ENCODE data around the gene RNU6-7. TPM values are rescaled to one million over a fixed set of nuclear protein-coding genes. Genes with fewer than 3 reads are reported as not detected.

RNU6-7 gene
- total and polyA plus RNA-seq, 2 donors (not counting 3 experiments of a cell fraction or from before 2014, with no cell fraction given): not detected

- Histone ChIP-seq H3K27ac (ENCODE audit: insufficient read depth, low read depth, low read length) (no peak overlapping the region), H3K9me1 (replicated peaks; ENCODE audit: control insufficient read depth, extremely low read depth, insufficient read depth, low read length) (no peaks in the 10 kb centered on the region), H3K9ac (replicated peaks; ENCODE audit: extremely low read depth, insufficient read depth, low read length) (no peak overlapping the region), H3K4me2 (ENCODE audit: insufficient read depth, low read length) (no peak overlapping the region), H3K4me3 (replicated peaks in 1 of 3; ENCODE audit: insufficient read depth in 1 of 3, low read depth in 1 of 3, low read length in 3 of 3) (no peak overlapping the region), H3K36me3 (ENCODE audit: control insufficient read depth in 2 of 2, extremely low read depth in 1 of 2, insufficient read depth in 2 of 2, low read length in 2 of 2) (no peaks in the 10 kb centered on the region), H4K20me1 (replicated peaks; ENCODE audit: control insufficient read depth, extremely low read depth, insufficient read depth, low read length) (no peaks in the 10 kb centered on the region), H3K9me3 (replicated peaks; ENCODE audit: control insufficient read depth, insufficient read depth, low read length) (no peaks in the 10 kb centered on the region), H2AFZ (ENCODE audit: low read depth, low read length) (no peak overlapping the region), H3K27me3 (ENCODE audit: control insufficient read depth in 2 of 2, insufficient read depth in 2 of 2, low read length in 2 of 2) (no peaks in the 10 kb centered on the region), H3K79me2 (ENCODE audit: control insufficient read depth, insufficient read depth, low read length) (no peaks in the 10 kb centered on the region), H3K4me1 (ENCODE audit: control insufficient read depth, extremely low read depth, insufficient read depth, low read length) (no peaks in the 10 kb centered on the region)
- TF ChIP-seq MAX (IDR thresholded peaks at IDR 0.05; ENCODE audit: insufficient read depth, insufficient read length): no peak
- TF ChIP-seq EZH2 (IDR thresholded peaks at IDR 0.05; ENCODE audit: borderline replicate concordance, low read depth, low read length, severe bottlenecking): no peak
- no peak for TF ChIP-seq GATA2 (IDR thresholded peaks at IDR 0.05; ENCODE audit: insufficient read depth, insufficient read length, low read depth, low read length)
- no peak for TF ChIP-seq FOS (IDR thresholded peaks at IDR 0.05; ENCODE audit: borderline replicate concordance, insufficient read depth, low read length)
- TF ChIP-seq MYC (IDR thresholded peaks at IDR 0.05; ENCODE audit: low read depth, low read length): no peak
- TF ChIP-seq, protein P1, sequence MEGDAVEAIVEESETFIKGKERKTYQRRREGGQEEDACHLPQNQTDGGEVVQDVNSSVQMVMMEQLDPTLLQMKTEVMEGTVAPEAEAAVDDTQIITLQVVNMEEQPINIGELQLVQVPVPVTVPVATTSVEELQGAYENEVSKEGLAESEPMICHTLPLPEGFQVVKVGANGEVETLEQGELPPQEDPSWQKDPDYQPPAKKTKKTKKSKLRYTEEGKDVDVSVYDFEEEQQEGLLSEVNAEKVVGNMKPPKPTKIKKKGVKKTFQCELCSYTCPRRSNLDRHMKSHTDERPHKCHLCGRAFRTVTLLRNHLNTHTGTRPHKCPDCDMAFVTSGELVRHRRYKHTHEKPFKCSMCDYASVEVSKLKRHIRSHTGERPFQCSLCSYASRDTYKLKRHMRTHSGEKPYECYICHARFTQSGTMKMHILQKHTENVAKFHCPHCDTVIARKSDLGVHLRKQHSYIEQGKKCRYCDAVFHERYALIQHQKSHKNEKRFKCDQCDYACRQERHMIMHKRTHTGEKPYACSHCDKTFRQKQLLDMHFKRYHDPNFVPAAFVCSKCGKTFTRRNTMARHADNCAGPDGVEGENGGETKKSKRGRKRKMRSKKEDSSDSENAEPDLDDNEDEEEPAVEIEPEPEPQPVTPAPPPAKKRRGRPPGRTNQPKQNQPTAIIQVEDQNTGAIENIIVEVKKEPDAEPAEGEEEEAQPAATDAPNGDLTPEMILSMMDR (IDR thresholded peaks at IDR 0.05; ENCODE audit: extremely low read depth in 1 of 2, insufficient read depth in 1 of 2, low read depth in 1 of 2, low read length in 2 of 2): no peak
- TF ChIP-seq POLR2A (IDR thresholded peaks at IDR 0.05; ENCODE audit: low read depth, low read length): no peak
- no peak for TF ChIP-seq JUN (IDR thresholded peaks at IDR 0.05; ENCODE audit: borderline replicate concordance, insufficient read depth, insufficient read length, low read depth)
- no peak for TF ChIP-seq POLR2AphosphoS5 (IDR thresholded peaks at IDR 0.05; ENCODE audit: insufficient read depth, low read depth, low read length)
- no TSS peak for BruUV-seq (replicated peaks)
- DNase-seq (ENCODE audit: low read depth, low spot score): no peak
- intact Hi-C loops (cut with micrococcal nuclease): no loop called here
- CTCF ChIA-PET: no interaction called here
- POLR2A ChIA-PET: no interaction called here
- no peak for FAIRE-seq
- dilution Hi-C loops (cut with MboI; ENCODE audit: extremely low pct_ligation_motif_present, low sequenced_read_pairs): no loop called here
Observed at GRCh38 chr14:32230695-32231280, 28.9 kb downstream of the RNU6-7 start.

Data from endothelial cell of umbilical vein (primary cell).